H9 (cell line): ENCODE results near the gene GPR176. TPM values are rescaled to one million over a fixed set of nuclear protein-coding genes. Genes with fewer than 3 reads are reported as not detected.

Experiments used
- DNase-seq: peaks from one replicate; pipeline ENCODE4 v3.0.0-alpha.2; 2017
- H2AFZ ChIP-seq: one replicate; pipeline ENCODE4 v1.6.1; 2013; ENCODE audit warnings: mild to moderate bottlenecking, low read length, control low read depth, moderate library complexity
- H2AK5ac ChIP-seq: 2 replicates; pipeline ENCODE4 v1.6.1; 2013; ENCODE audit warnings: low read length, control low read depth, mixed read lengths; ENCODE audit not compliant: insufficient read length
- H2BK120ac ChIP-seq: one replicate; pipeline ENCODE4 v1.6.1; 2013; ENCODE audit warnings: low read depth, mild to moderate bottlenecking, low read length, control low read depth, inconsistent platforms; ENCODE audit not compliant: poor library complexity, severe bottlenecking
- H2BK12ac ChIP-seq: 2 replicates; pipeline ENCODE4 v1.6.1; 2013; ENCODE audit warnings: low read length, control low read depth, mixed read lengths, low read depth; ENCODE audit not compliant: insufficient read length
- H2BK15ac ChIP-seq: 2 replicates; pipeline ENCODE4 v1.6.1; 2013; ENCODE audit warnings: low read depth, low read length, control low read depth
- H2BK20ac ChIP-seq: one replicate; pipeline ENCODE4 v1.6.1; 2013; ENCODE audit warnings: low read depth, mild to moderate bottlenecking, low read length, control low read depth, inconsistent platforms; ENCODE audit not compliant: poor library complexity, severe bottlenecking
- H2BK5ac ChIP-seq: 2 replicates; pipeline ENCODE4 v1.6.1; 2013; ENCODE audit warnings: low read length, control low read depth, mixed read lengths; ENCODE audit not compliant: insufficient read length
- H3K14ac ChIP-seq: 2 replicates; pipeline ENCODE4 v1.6.1; 2013; ENCODE audit warnings: low read length, control low read depth; ENCODE audit not compliant: insufficient read depth
- H3K18ac ChIP-seq: 2 replicates; pipeline ENCODE4 v1.6.1; 2013; ENCODE audit warnings: low read depth, mild to moderate bottlenecking, mixed read lengths, low read length, control low read depth; ENCODE audit not compliant: insufficient read length
- H3K23ac ChIP-seq: 2 replicates; pipeline ENCODE4 v1.6.1; 2013; ENCODE audit warnings: low read length, control low read depth, mixed read lengths, low read depth; ENCODE audit not compliant: insufficient read length
- H3K23me2 ChIP-seq: 2 replicates; pipeline ENCODE4 v1.6.1; 2013; ENCODE audit warnings: low read depth, mild to moderate bottlenecking, mixed read lengths, low read length, control low read depth; ENCODE audit not compliant: insufficient read length, poor library complexity, severe bottlenecking
- H3K27ac ChIP-seq: 2 replicates; pipeline ENCODE4 v1.5.1; 2013; ENCODE audit warnings: low read length, control low read depth, mixed read lengths, low read depth; ENCODE audit not compliant: insufficient read length
- H3K27me3 ChIP-seq: 2 replicates; pipeline ENCODE4 v1.6.1; 2013; ENCODE audit warnings: low read length, control low read depth, inconsistent platforms; ENCODE audit not compliant: insufficient read depth
- H3K4ac ChIP-seq: 2 replicates; pipeline ENCODE4 v1.6.1; 2013; ENCODE audit warnings: low read depth, mild to moderate bottlenecking, control low read depth, inconsistent platforms, low read length, moderate library complexity
- H3K4me1 ChIP-seq: 2 replicates; pipeline ENCODE4 v1.6.1; 2013; ENCODE audit warnings: low read length, control low read depth, inconsistent platforms; ENCODE audit not compliant: insufficient read depth
- H3K4me2 ChIP-seq: 2 replicates; pipeline ENCODE4 v1.6.1; 2013; ENCODE audit warnings: low read length, control low read depth, mixed read lengths; ENCODE audit not compliant: insufficient read length, insufficient read depth
- H3K56ac ChIP-seq: 2 replicates; pipeline ENCODE4 v1.6.1; 2013; ENCODE audit warnings: low read depth, mild to moderate bottlenecking, mixed read lengths, low read length, control low read depth; ENCODE audit not compliant: insufficient read length
- H3K79me1 ChIP-seq: 2 replicates; pipeline ENCODE4 v1.6.1; 2013; ENCODE audit warnings: low read depth, mild to moderate bottlenecking, moderate library complexity, low read length, control low read depth, inconsistent platforms; ENCODE audit not compliant: insufficient read depth, poor library complexity, severe bottlenecking
- H3K79me2 ChIP-seq: 2 replicates; pipeline ENCODE4 v1.6.1; 2013; ENCODE audit warnings: low read length, control low read depth, inconsistent platforms; ENCODE audit not compliant: insufficient read depth
- H3K9ac ChIP-seq: 2 replicates; pipeline ENCODE4 v1.6.1; 2013; ENCODE audit warnings: low read length, control low read depth, mixed read lengths; ENCODE audit not compliant: insufficient read length; ENCODE audit errors: extremely low read depth
- H3K9me3 ChIP-seq: one replicate; pipeline ENCODE4 v1.6.1; 2013; ENCODE audit warnings: low read depth, low read length, inconsistent platforms; ENCODE audit not compliant: control insufficient read depth
- H3T11ph ChIP-seq: one replicate; pipeline ENCODE4 v1.6.1; 2013; ENCODE audit warnings: mild to moderate bottlenecking, low read length, control low read depth, inconsistent platforms
- H4K20me1 ChIP-seq: one replicate; pipeline ENCODE4 v1.6.1; 2013; ENCODE audit not compliant: control insufficient read depth, insufficient read length, insufficient read depth
- H4K5ac ChIP-seq: 2 replicates; pipeline ENCODE4 v1.6.1; 2013; ENCODE audit warnings: low read depth, mild to moderate bottlenecking, mixed read lengths, low read length, control low read depth; ENCODE audit not compliant: insufficient read length
- H4K8ac ChIP-seq: replicated peaks from 2 replicates; pipeline ENCODE4 v1.6.1; 2013; ENCODE audit warnings: low read length, control low read depth, mixed read lengths, low read depth; ENCODE audit not compliant: insufficient read length
- H4K91ac ChIP-seq: 2 replicates; pipeline ENCODE4 v1.6.1; 2013; ENCODE audit warnings: low read depth, mild to moderate bottlenecking, moderate library complexity, mixed read lengths, low read length, control low read depth; ENCODE audit not compliant: insufficient read length
- H3K27ac Mint-ChIP-seq, 3 experiments: 2 replicates in 2 of 3; 3 replicates in 1 of 3; pipeline ENCODE4 v1.8.0; 2020 to 2021; ENCODE audit warnings: mixed read lengths in 3 of 3, mild to moderate bottlenecking in 1 of 3, moderate library complexity in 1 of 3
- H3K27me3 Mint-ChIP-seq: 2 replicates; pipeline ENCODE4 v1.8.0; 2021; ENCODE audit warnings: low read depth, mild to moderate bottlenecking, moderate library complexity, mixed read lengths
- H3K36me3 Mint-ChIP-seq, 3 experiments: 2 replicates in 2 of 3; 3 replicates in 1 of 3; pipeline ENCODE4 v1.8.0; 2020 to 2021; ENCODE audit warnings: low read depth in 3 of 3, mixed read lengths in 3 of 3; ENCODE audit not compliant: insufficient read depth in 1 of 3
- H3K4me1 Mint-ChIP-seq, 2 experiments: 2 replicates each; pipeline ENCODE4 v1.8.0; 2020; ENCODE audit warnings: mixed read lengths in 2 of 2
- H3K4me3 Mint-ChIP-seq, 2 experiments: 2 replicates in 1 of 2; 3 replicates in 1 of 2; pipeline ENCODE4 v1.8.0; 2020 to 2021; ENCODE audit warnings: mild to moderate bottlenecking in 2 of 2, mixed read lengths in 2 of 2, moderate library complexity in 1 of 2
- H3K9me3 Mint-ChIP-seq, 2 experiments: 2 replicates in 1 of 2; 3 replicates in 1 of 2; pipeline ENCODE4 v1.8.0; 2020; ENCODE audit warnings: mild to moderate bottlenecking in 2 of 2, mixed read lengths in 2 of 2, moderate library complexity in 1 of 2
- CTCF ChIP-seq: fragments of 200-600 bp; sonication (generic); conservative IDR thresholded peaks from 3 replicates; pipeline ENCODE4 v1.8.0; 2021; ENCODE audit warnings: antibody characterized with exemption, mild to moderate bottlenecking
- WGBS: extraction: QIAGEN DNeasy Blood & Tissue Kit; methylation state at CpG from one replicate; pipeline ENCODE4 v1.1.7; 2013; ENCODE audit warnings: missing lambda C conversion rate, low lambda C conversion rate, mixed read lengths; ENCODE audit not compliant: insufficient read length; ENCODE audit errors: extremely low coverage; 5-methylcytosine and 5-hydroxymethylcytosine counted together
- total RNA-seq: library from RNA; stranded (reverse); gene quantifications from 2 replicates; pipeline ENCODE4 v1.2.1, GENCODE V29; 2021

GPR176 gene
- total RNA-seq, 1 experiment from 2014 or later, result 132 TPM

- no peaks in the 10 kb centered on the region for H3K27me3 Mint-ChIP-seq
- H3K9me3 Mint-ChIP-seq, result no peaks in the 10 kb centered on the region
Observed at GRCh38 chr15:39807791-39808190, 112.3 kb downstream of the GPR176 start.

More at GRCh38 chr15:39807791-39808190, 112.3 kb downstream of the GPR176 start:
- Histone ChIP-seq H3K79me1 (peaks cover 6% of the 10 kb centered on the region), H3K79me2 (peaks cover 10% of the 10 kb centered on the region; the same call in 1 of the 2 replicates), H4K20me1 (no peaks in the 10 kb centered on the region), H4K91ac (no peak overlapping the region), H4K8ac (no peak overlapping the region), H4K5ac (no peak overlapping the region), H3K27ac (no peak overlapping the region), H3K18ac (no peak overlapping the region), H3K14ac (no peak overlapping the region), H2BK20ac (no peak overlapping the region), H3K9ac (no peak overlapping the region), H2BK12ac (no peak overlapping the region), H3K4me1 (peaks cover 12% of the 10 kb centered on the region), H2AK5ac (no peak overlapping the region), H3K9me3 (no peaks in the 10 kb centered on the region), H3K23me2 (no peaks in the 10 kb centered on the region), H3K4me2 (no peak overlapping the region), H2BK120ac (no peak overlapping the region), H3K27me3 (no peaks in the 10 kb centered on the region), H3K4ac (no peak overlapping the region), H3K56ac (no peak overlapping the region), H2BK5ac (no peak overlapping the region), H2AFZ (no peak overlapping the region), H2BK15ac (no peak overlapping the region), H3K23ac (no peak overlapping the region), H3T11ph (no peak overlapping the region)
- H3K4me3 Mint-ChIP-seq, result peak overlapping the region in 1 of 2 experiments; percentile 39; a peak in 2 of 5 replicates
- peak; percentile 59 for DNase-seq
- H3K4me1 Mint-ChIP-seq, result peaks cover 52 to 54% of the 10 kb centered on the region in 2 experiments
- WGBS, result no CpG with 5 or more reads among the region's 4 CpGs
- TF ChIP-seq CTCF, result no peak
- H3K36me3 Mint-ChIP-seq, result peaks cover 12 to 34% (median 27%) of the 10 kb centered on the region in 3 experiments
- peak overlapping the region; percentile 15 to 89 (median 79); a peak in 5 of 7 replicates for H3K27ac Mint-ChIP-seq
